Measurements from ENCODE around the gene MYOZ2.

MYOZ2 gene

DNA sequence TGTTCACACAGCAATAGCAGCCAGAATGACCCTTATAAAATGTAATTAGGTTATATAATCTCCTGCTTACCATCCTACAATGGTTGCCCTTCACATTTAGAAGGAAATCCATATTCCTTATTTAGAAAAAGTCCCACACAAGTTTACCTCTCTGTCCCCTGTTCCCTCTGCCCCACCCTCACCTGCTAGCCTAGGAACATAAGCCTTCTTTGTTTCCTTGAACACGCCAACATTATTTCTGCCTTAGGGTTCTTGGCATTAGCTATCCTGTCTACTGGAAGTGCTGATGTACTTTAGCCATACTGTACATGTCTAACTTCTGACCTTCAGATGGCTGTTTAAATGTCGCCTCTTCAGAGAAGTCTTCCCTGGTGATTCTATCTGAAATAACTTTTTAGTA is 48.5 kb downstream of the MYOZ2 start:
- TF ChIP-seq, protein P1, sequence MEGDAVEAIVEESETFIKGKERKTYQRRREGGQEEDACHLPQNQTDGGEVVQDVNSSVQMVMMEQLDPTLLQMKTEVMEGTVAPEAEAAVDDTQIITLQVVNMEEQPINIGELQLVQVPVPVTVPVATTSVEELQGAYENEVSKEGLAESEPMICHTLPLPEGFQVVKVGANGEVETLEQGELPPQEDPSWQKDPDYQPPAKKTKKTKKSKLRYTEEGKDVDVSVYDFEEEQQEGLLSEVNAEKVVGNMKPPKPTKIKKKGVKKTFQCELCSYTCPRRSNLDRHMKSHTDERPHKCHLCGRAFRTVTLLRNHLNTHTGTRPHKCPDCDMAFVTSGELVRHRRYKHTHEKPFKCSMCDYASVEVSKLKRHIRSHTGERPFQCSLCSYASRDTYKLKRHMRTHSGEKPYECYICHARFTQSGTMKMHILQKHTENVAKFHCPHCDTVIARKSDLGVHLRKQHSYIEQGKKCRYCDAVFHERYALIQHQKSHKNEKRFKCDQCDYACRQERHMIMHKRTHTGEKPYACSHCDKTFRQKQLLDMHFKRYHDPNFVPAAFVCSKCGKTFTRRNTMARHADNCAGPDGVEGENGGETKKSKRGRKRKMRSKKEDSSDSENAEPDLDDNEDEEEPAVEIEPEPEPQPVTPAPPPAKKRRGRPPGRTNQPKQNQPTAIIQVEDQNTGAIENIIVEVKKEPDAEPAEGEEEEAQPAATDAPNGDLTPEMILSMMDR (IDR thresholded peaks at IDR 0.05; ENCODE audit: low read depth, low read length, missing control alignments) = no peak
- no peak for DNase-seq (ENCODE audit: low read depth)

GRCh38 chr4:119189638-119190037 is 54.0 kb downstream of the MYOZ2 start:
- DNase-seq (ENCODE audit: low read depth) = no peak
- TF ChIP-seq, protein P1 (IDR thresholded peaks at IDR 0.05; ENCODE audit: low read depth, low read length, missing control alignments) = no peak
- H3K4me3 ChIP-seq (ENCODE audit: low read depth, low read length) = no peak overlapping the region

More for the DNA sequence above, 48.5 kb downstream of the MYOZ2 start:
- no peak overlapping the region for H3K4me3 ChIP-seq (ENCODE audit: low read depth, low read length)

DNA sequence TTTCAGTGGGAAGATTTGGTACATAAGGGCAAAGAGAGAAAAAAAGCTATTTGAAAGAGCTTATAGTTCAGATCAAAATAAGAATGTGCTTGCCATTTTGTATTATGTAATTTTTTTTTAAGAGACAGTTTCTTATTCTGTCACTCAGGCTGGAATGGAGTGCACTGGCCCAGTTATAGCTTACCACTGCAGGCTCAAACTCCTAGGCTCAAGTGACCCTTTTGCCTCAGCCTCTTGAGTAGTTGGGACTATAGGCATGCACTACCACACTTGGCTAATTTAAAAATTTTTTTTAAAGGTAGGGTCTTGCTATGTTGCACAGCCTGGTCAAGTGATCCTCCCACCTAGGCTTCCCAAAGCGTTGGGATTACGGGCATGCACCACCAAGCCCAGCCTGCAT is 54.7 kb downstream of the MYOZ2 start:
- H3K4me3 ChIP-seq (ENCODE audit: low read depth, low read length) = no peak overlapping the region
- no peak for DNase-seq (ENCODE audit: low read depth)
- TF ChIP-seq, protein P1 (IDR thresholded peaks at IDR 0.05; ENCODE audit: low read depth, low read length, missing control alignments) = no peak

- TF ChIP-seq, protein P1 (IDR thresholded peaks at IDR 0.05; ENCODE audit: low read depth, low read length, missing control alignments) = no peak
- no peak for DNase-seq (ENCODE audit: low read depth)
- no peak overlapping the region for H3K4me3 ChIP-seq (ENCODE audit: low read depth, low read length)
Observed at GRCh38 chr4:119191505-119191904, 55.9 kb downstream of the MYOZ2 start.

DNA sequence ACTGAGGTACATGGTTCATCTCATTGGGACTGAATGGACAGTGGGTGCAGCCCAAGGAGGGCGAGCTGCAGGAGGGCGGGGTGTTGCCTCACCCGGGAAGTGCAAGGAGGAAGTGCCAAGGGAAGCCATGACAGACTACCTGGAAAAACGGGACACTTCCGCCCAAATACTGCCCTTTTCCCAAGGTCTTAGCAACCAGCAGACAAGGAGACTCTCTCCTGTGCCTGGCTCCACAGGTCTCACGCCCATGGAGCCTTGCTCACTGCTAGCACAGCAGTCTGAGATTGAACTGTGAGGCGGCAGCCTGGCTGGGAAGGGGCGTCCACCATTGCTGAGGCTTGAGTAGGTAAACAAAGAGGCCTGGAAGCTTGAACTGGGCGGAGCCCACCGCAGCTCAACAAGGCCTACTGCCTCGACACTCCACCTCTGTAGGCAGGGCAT is 62.2 kb downstream of the MYOZ2 start:
- no peak overlapping the region for H3K4me3 ChIP-seq (ENCODE audit: low read depth, low read length)
- DNase-seq (ENCODE audit: low read depth) = no peak
- TF ChIP-seq, protein P1 (IDR thresholded peaks at IDR 0.05; ENCODE audit: low read depth, low read length, missing control alignments) = no peak

GRCh38 chr4:119204916-119205315 is 69.3 kb downstream of the MYOZ2 start:
- no peak for DNase-seq (ENCODE audit: low read depth)
- TF ChIP-seq, protein P1 (IDR thresholded peaks at IDR 0.05; ENCODE audit: low read depth, low read length, missing control alignments) = no peak
- H3K4me3 ChIP-seq (ENCODE audit: low read depth, low read length) = no peak overlapping the region

GRCh38 chr4:119205690-119206089 is 70.1 kb downstream of the MYOZ2 start:
- DNase-seq (ENCODE audit: low read depth) = no peak
- TF ChIP-seq, protein P1 (IDR thresholded peaks at IDR 0.05; ENCODE audit: low read depth, low read length, missing control alignments) = no peak
- no peak overlapping the region for H3K4me3 ChIP-seq (ENCODE audit: low read depth, low read length)

Data from GM12864 (cell line).